NCI-H2081 (cell line): ENCODE results near the gene NR1H2.
"Not testable (repeated sequence)": the region's sequence is repeated elsewhere in the genome, so short reads cannot be mapped to it uniquely, and the experiment has no call there.

ENCODE experiments used
- DNase-seq, 2 experiments: peaks; one replicate each; lab custom pipeline; 2025; lab: John Stamatoyannopoulos, UW

NR1H2 gene

DNA sequence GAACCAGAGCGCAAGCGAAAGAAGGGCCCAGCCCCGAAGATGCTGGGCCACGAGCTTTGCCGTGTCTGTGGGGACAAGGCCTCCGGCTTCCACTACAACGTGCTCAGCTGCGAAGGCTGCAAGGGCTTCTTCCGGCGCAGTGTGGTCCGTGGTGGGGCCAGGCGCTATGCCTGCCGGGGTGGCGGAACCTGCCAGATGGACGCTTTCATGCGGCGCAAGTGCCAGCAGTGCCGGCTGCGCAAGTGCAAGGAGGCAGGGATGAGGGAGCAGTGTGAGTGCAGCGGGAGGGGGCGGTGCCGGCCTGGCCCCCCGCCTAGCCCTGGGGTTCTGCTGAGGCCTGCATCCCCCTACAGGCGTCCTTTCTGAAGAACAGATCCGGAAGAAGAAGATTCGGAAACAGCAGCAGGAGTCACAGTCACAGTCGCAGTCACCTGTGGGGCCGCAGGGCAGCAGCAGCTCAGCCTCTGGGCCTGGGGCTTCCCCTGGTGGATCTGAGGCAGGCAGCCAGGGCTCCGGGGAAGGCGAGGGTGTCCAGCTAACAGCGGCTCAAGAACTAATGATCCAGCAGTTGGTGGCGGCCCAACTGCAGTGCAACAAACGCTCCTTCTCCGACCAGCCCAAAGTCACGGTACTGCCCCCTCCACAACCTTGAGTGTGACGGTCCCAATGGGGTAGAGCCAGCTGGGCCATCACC is 2.1 kb downstream of the NR1H2 start:
- no peak for DNase-seq

DNA sequence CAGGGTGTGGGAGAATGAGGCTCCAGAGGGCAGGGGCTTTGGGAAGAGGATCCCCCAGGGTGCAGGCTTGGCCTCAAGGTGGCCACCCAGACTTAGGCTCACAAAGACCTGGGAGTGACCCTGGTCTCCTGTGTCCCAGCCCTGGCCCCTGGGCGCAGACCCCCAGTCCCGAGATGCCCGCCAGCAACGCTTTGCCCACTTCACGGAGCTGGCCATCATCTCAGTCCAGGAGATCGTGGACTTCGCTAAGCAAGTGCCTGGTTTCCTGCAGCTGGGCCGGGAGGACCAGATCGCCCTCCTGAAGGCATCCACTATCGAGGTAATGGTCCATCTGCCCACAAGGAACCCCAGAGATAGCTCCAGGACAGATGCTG is 2.6 kb downstream of the NR1H2 start:
- no peak for DNase-seq

DNA sequence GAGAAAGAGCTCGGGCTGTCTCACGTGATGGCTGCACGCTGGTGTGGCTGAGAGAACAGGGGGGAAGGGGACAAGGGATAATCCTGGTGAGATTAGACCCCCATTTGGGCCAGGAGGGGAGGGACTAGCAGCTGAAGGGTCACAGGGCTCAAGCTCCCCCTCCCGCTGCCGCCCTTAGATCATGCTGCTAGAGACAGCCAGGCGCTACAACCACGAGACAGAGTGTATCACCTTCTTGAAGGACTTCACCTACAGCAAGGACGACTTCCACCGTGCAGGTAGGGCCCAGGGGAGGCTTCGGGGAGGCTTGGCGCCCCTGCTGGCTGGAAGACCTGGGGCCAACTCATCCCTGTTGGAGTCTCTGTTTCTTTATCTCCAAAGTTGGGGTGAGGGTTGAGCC is 3.3 kb downstream of the NR1H2 start:
- DNase-seq, result no peak

DNA sequence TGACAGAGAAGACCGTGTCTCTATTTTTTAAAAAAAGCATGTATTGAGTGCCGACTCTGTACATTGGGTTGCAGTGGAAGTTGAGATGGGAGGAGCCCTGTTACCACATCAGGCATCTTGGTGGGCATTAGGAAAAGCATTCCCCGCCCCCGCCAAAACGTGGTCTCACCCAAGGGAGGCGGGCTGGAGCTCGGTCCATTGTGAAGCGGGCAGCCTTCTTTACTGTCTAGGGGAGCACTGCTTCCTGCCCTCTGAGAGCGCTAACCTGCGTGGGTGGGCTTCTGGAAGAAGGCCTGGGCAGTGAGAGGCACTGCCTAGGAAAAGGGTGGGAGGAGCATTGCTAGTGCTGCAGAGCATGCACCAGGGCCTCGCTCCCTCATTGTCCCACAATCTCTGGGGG is 3.9 kb downstream of the NR1H2 start:
- DNase-seq, result no peak

DNA sequence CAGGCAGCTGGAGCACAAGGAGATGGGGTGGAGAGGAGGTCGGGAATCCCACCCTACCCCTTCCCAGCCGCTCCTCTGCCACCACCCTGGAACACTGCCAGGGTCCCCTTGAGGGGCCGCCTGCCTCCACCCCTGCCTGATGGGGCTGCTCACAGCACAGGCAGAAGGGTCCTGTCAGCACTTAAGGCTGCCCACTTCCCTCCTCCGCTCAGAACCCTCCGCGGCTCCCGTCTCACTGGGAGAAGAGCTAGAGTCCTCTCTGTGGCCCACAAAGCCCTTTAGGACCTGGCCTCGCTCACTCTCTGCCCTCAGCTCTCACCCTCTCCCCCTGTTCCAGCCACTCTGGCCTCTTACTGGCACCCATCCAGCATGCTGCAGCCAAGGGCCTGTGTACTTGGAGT is 4.5 kb downstream of the NR1H2 start:
- no peak for DNase-seq

DNA sequence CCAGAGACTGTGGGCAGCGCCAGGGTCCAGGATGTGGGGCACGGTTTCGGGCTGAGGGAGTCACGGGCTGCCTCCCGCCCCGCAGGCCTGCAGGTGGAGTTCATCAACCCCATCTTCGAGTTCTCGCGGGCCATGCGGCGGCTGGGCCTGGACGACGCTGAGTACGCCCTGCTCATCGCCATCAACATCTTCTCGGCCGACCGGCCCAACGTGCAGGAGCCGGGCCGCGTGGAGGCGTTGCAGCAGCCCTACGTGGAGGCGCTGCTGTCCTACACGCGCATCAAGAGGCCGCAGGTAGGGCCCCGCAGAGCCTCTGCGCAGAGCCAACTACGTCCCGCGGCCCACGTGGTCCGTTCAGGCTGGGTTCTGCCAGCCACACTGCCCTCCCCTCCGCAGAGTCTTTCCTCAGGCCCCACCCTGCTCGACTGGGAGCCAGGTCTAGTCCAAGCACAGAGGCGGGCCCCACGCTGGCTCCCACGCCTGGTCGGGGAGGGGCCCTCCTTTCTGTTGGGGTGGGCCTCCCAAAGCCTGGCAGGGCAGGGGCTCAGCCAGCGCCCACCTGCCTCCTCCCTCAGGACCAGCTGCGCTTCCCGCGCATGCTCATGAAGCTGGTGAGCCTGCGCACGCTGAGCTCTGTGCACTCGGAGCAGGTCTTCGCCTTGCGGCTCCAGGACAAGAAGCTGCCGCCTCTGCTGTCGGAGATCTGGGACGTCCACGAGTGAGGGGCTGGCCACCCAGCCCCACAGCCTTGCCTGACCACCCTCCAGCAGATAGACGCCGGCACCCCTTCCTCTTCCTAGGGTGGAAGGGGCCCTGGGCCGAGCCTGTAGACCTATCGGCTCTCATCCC is 5.8 kb downstream of the NR1H2 start:
- no peak for DNase-seq

DNA sequence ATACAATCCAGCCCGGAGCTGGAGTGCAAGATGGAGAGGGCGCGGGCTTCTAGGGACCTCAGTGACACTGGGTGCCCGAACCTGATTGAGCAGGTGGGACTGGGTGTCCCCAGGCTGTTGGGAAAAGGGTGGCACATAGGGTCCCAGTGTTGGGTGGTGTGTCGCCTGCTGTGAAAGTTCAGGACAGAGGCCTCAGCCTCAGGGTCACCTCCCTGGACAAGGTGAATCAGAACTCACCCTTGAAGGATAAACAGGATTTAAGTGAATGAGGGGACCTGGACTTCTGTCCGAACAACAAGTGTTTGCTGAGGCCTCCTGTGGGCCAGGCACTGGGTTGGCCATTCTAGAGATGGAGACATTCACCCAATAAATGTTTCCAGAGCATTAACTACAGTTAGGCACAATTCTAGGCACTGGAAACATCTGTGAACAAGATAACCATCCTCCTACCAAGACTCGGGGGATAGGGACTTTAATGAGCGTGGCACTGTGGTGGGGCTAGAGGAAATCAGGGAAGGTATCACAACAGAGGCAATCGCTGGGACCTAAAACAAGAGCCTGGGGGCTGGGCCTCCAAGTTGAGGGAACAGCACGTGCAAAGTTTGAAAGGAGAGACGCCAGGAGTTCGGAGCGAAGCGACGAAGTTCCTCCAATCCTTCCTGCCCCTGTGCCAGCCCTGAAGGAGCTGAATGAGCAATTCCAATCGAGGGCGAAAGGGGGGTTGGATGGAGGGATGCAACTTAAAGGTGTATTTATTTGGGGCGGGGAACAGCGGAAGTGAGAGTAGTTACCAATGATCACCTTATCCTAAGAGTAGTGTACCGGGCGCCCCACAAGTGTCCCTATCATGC is 7.0 kb downstream of the NR1H2 start:
- peak in 1 of 2 experiments; percentile 37 for DNase-seq

DNA sequence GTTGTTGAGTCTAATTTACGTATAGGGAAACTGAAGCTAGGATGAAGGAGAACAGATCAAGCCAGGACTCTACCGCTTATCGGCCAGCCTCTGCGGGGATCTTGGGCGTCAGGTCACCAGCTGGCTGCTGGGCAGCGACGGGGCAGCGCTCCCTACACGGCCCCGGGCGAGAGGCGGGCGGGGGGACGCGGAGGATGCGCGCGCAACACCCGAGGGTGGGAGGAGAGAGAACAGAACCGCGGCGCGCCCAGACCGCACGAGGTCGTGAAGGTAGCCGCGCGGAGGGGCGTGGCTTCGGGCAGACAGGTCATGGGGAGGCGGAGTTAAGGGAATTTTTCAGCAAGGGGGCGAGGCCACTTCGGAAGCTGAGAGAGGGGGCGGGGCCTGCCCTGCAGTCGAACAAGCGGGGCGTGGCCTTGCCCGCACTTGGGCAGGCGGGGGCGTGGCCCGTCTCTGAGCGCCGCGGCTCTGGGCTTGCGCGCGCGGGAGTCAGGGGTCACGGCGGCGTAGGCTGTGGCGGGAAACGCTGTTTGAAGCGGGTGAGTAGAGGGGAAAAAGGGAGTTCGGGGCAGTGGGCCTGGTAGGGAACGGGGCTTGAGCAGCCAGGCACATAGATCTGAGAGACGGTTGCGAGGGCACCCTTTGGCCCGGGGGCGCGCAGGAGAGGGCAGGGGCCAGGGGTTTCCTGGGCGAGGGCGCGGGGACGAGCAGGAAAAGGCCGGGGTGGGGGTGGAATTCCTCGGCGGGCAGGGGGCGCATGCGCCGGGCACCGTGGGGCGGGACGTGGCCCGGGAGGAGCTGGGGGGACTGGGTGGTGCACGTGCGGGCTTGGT is 7.8 kb downstream of the NR1H2 start, which contains the start of gene POLD1:
POLD1 (plus strand) TSS at position 496 of the 833 bp plus-strand sequence. CDS start 14,505 bp downstream, outside the sequence.
- DNase-seq, result peak; percentile 95 to 98

DNA sequence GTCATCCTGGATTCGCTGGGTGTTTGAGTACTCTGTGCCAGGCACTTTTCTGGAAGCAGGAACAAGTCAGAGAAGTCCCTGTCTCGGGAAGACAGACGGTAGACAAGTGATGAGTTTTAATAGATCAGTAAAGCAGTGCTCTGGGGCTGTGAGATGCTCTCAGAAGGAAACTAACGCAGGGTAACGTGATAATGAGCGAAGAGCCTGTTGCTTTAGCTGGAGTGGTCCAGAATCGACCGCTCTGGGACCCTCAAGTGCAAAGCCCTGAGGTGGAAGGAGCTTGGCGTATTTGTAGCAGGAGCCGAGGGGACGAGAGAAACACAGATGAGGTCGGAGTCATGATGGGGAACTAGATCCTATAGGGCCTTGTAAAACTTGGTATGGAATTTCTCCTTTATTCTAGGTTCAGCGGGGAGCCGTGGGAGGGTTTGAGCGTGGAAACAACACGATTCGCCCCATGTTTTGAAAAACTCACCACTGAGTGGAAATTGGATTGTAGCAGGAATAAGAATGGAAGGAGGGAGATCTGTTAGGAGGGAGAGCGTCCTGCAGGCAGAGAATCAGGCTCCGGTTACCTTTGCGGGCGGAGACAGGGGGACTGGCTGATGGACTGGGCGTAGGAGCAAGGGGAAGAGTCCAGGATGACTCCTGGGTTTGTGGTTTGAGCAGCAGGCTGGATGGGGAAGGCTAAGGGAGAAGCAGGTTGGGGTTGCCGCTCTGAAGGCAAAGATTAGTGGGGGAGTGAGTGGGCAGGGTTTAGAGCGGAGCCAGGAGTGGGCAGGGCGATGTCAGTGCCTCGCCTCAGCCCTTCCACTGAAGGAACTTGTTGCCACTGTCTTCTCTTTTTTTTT is 8.7 kb downstream of the NR1H2 start:
- DNase-seq, result peak in 1 of 2 experiments; percentile 36

DNA sequence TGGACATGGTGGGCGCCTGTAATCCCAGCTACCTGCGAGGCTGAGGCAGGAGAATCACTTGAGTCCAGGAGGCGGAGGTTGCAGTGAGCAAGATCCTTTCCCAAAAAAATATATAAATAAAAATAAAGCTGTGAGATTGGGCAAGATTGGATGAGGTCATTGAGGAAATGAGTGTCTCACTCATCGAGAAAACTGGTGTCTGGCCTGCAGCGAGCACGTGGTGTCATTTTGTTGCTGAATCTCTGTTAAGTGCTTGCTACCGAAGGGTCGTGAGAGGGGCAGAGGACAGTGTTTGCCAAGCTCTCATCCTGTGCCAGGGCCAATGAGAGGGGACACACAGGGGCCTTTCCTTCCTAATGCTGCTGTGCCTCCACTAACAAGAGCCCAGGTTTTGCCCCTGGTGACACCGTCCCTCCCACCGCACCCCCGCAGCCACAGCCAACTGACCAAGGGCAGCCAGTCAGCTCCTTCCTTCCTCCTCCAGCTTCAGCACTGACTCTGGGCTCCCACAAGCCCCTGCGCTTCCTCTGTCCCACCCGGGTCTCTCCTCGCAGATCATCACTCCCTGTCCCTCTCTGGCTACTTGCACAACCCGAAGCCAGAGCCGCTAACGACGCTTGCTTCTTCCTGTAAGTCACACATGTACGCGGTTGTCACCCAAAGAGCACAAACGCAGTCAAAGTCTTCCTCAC is 11.1 kb downstream of the NR1H2 start:
- DNase-seq, result no peak

DNA sequence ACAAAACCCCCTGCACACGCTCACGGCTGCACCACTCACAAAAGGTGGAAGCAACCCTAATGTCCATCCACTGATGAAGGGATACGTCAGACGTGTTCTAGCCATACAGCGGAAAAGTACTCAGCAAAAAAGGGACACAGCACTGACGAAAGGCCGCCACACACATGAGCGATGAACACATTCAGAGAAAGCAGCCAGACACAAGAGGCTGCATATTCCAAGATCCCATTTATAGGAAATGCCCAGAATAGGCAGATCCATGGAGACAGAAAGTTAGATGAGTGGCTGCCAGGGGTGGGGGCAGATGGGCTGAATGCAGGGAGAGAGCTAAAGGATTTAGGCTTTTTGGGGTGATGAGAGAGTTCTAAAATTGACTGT is 11.6 kb downstream of the NR1H2 start:
- DNase-seq, result no peak

DNA sequence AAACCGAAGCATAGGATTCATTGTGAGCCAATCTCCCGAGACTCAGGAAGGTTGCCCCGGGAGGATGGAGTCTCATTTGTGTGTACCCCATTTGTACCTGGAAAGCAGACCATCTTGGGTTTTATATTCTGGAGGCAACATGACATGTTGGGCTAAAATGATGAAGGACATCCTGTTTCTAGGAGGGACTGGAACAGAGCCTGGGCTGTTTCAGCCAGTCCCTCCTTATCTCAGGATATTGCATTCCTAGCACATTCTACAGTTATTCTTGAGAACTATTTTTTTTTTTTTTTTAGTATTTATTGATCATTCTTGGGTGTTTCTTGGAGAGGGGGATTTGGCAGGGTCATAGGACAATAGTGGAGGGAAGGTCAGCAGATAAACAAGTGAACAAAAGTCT is 14.0 kb downstream of the NR1H2 start:
- not testable (repeated sequence) for DNase-seq

DNA sequence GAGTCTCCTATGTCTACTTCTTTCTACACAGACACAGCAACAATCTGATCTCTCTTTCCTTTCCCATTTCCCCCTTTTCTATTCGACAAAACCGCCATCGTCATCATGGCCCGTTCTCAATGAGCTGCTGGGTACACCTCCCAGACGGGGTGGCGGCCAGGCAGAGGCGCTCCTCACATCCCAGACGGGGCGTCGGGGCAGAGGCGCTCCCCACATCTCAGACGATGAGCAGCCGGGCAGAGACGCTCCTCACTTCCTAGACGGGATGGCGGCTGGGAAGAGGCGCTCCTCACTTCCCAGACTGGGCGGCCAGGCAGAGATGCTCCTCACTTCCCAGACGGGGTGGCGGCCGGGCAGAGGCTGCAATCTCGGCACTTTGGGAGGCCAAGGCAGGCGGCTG is 14.7 kb downstream of the NR1H2 start:
- DNase-seq, result not testable (repeated sequence)

DNA sequence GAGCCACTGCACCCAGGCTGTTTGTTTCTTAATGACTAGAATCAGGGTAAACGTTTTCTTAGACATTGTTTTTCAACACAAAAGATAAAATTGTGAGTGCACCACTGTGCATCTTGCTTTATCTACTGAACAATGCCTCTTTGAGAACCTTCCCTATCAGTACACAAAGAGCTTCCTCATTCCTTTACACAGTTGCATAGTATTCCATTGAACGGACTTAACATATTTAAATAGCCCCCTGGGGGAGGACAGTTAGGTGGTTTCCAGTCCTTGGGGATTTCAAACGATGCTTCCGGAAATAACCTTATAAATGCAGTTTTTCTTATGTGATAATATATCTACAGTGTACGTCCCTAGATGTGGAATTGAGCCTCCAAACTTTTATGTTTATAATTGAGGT is 16.5 kb downstream of the NR1H2 start:
- no peak for DNase-seq

DNA sequence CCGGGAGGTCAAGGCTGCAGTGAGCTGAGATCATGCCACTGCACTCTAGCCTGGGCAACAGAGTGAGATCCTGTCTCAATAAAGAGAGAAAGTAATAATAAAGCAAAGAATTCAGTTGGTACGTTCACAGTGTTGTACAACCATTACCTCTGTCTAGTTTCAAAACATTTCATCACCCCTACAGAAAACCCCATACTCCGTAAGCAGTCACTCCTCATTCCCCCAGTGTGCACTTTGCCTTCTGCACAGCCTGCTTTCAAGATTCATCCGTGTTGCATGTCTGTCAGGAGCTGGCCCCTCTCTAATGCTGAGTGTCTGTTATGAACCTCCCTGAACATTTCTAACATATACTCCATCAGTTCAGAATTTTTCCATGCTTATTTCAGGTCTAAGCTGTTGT is 17.3 kb downstream of the NR1H2 start:
- no peak for DNase-seq

DNA sequence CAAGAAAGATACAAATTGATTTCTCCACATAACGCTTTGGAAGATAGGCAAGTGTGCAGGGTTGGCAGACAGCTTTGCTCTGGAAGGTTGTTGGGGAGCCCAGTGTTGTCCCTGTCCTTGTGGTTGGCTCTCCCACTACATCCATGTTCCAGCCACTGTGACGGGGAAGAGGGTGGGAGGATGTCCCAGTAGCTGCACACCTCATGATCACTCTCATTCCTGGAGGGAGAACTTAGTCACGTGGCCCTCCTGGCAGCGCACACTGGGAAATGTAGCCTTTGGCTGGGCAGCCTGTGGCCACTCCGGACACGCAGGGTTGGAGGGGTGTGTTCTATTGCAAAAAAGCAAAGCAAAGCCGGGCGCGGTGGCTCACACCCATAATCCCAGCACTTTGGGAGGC is 17.8 kb downstream of the NR1H2 start:
- no peak for DNase-seq

DNA sequence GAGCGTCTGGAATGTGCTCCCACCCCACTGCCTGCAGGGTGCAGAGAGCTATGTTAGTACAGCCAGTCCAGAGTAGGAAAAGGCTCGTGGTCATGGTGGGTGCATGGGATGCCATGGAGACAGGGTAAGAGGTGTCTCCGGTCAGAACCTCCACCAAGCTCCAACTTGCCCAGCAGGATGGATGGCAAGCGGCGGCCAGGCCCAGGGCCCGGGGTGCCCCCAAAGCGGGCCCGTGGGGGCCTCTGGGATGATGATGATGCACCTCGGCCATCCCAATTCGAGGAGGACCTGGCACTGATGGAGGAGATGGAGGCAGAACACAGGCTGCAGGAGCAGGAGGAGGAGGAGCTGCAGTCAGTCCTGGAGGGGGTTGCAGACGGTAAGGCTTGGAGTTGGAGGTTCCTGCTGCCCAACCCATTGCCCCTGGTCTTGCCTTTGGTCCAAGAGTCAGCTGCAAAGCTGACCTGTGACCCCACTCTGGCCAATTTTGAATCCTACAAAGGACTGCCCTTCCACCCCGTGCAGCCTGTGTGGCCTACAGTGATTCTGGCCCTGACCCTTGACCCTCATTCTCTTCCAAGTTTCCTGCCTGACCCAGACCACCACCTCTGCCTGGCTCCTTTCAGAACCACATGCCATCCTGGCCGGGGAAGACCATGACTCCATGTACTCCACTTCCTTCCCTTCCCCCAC is 22.6 kb downstream of the NR1H2 start:
- no peak for DNase-seq

DNA sequence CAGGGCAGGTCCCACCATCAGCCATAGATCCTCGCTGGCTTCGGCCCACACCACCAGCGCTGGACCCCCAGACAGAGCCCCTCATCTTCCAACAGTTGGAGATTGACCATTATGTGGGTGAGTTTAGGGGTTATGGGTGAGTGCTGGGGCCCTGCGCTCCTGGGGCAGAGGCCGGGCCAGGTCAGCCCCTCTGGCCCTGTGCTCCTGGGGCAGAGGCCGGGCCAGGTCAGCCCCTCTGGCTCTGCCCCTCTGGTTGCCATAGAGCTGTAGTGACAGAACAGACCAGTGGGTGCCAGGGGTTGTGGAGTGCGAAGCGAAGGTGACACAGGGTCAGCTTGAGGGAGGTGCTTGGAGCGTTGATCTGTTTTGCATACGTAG is 23.1 kb downstream of the NR1H2 start:
- DNase-seq, result no peak
